Transverse colon (tissue), 4 donors: ENCODE data around the gene OR2M7. TPM values are rescaled to one million over a fixed set of nuclear protein-coding genes. Genes with fewer than 3 reads are reported as not detected.
"Not testable (repeated sequence)": the region's sequence is repeated elsewhere in the genome, so short reads cannot be mapped to it uniquely, and the experiment has no call there.

ENCODE experiments used
- DNase-seq: peaks from one replicate; pipeline ENCODE4 v3.0.0-alpha.2; 2019
- H3K27ac ChIP-seq, 4 donors: fragments of 200-600 bp; sonication (generic); 2 replicates each; pipeline ENCODE4 v1.5.1; 2016 to 2018; ENCODE audit warnings: inconsistent platforms in 4 of 4
- H3K27me3 ChIP-seq: fragments of 200-600 bp; sonication (generic); 2 replicates; pipeline ENCODE4 v1.5.1; 2017; ENCODE audit warnings: inconsistent platforms
- H3K36me3 ChIP-seq, 4 donors: fragments of 200-600 bp; sonication (generic); 2 replicates each; pipeline ENCODE4 v1.5.1; 2017 to 2019; ENCODE audit warnings: inconsistent platforms in 4 of 4
- H3K4me1 ChIP-seq, 4 donors: fragments of 200-600 bp; sonication (generic); 2 replicates each; pipeline ENCODE4 v1.5.1; 2017 to 2020; ENCODE audit warnings: inconsistent platforms in 4 of 4
- H3K4me3 ChIP-seq, 4 donors: fragments of 200-600 bp; sonication (generic); 1 replicate in 1 of 4; 2 replicates in 3 of 4; pipeline versions ENCODE4 v1.5.1 to v1.6.1; 2017 to 2019; ENCODE audit warnings: inconsistent platforms in 4 of 4
- H3K9me3 ChIP-seq, 2 donors: fragments of 200-600 bp; sonication (generic); 2 replicates each; pipeline ENCODE4 v1.5.1; 2017 to 2019; ENCODE audit warnings: inconsistent platforms in 2 of 2
- CTCF ChIP-seq, 5 experiments: fragments of 200-600 bp in 3 of 5; fragments of 450-650 bp in 2 of 5; sonication (generic) in 3 of 5; IDR thresholded peaks; 1 replicate in 2 of 5; 2 replicates in 3 of 5; pipeline ENCODE4 v1.5.1; 2016 to 2017; ENCODE audit warnings: antibody characterized with exemption in 5 of 5, inconsistent platforms in 3 of 5, mild to moderate bottlenecking in 2 of 5, moderate library complexity in 1 of 5
- EP300 ChIP-seq: sonication (generic); formaldehyde crosslinking; IDR thresholded peaks from one replicate; pipeline ENCODE4 v1.6.1; 2017; ENCODE audit warnings: antibody characterized with exemption, low read depth
- POLR2A ChIP-seq: fragments of 450-650 bp; IDR thresholded peaks from one replicate; pipeline ENCODE4 v1.6.1; 2016; ENCODE audit warnings: antibody characterized with exemption, mild to moderate bottlenecking, moderate library complexity
- POLR2AphosphoS5 ChIP-seq, 3 donors: sonication (generic); formaldehyde crosslinking; IDR thresholded peaks; one replicate each; pipeline ENCODE4 v1.6.1; 2016; ENCODE audit warnings: antibody characterized with exemption in 3 of 3
- WGBS, 2 donors: methylation state at CpG; one replicate each; pipeline ENCODE4 v1.1.5; 2018; ENCODE audit warnings: low coverage in 1 of 2; 5-methylcytosine and 5-hydroxymethylcytosine counted together
- in situ Hi-C, 4 donors: fragments of 200-750 bp; cut with MboI; loops; one replicate each; pipeline versions ENCODE4 v1.15.0 to v1.15.1; 2017; ENCODE audit warnings: low sequenced_read_pairs in 3 of 4, low pct_ligation_motif_present in 1 of 4, low pct_unique_long_range_greater_than_20kb in 1 of 4
- intact Hi-C: fragments of 100-400 bp; cut with DNase I; formaldehyde crosslinking; loops from one replicate; pipeline ENCODE4 v1.15.1; 2023; ENCODE audit warnings: low total_unique reads
- total RNA-seq, 4 donors: library from RNA; depleted of rRNA; stranded (reverse); fragments of >200 nt; gene quantifications; one replicate each; pipeline ENCODE4 v1.1.0, GENCODE V29; 2016

Gene OR2M7
- total RNA-seq, 4 donors from 2014 or later: not detected

GRCh38 chr1:248316796-248317195, 7.6 kb downstream of the OR2M7 start:
- Histone ChIP-seq H3K36me3 (no peaks in the 10 kb centered on the region), H3K4me3 (no peak overlapping the region), H3K27ac (no peak overlapping the region), H3K9me3 (no peaks in the 10 kb centered on the region), H3K4me1 (no peaks in the 10 kb centered on the region), H3K27me3 (no peaks in the 10 kb centered on the region)
- 91% methylated on average over 10 of the region's 11 CpGs; no CpG with 5 or more reads in 1 of the 2 donors for WGBS, 2 donors
- DNase-seq: no peak
- TF ChIP-seq POLR2AphosphoS5 (IDR thresholded peaks at IDR 0.05): no peak
- no peak for TF ChIP-seq POLR2A
- no peak for TF ChIP-seq CTCF (IDR thresholded peaks at IDR 0.05)
- TF ChIP-seq EP300: no peak
- intact Hi-C loops (no loop called here), in situ Hi-C loops (no loop called here)

GRCh38 chr1:248306740-248307139, 17.6 kb downstream of the OR2M7 start:
- DNase-seq, H3K27ac ChIP-seq, in situ Hi-C loops: not testable (repeated sequence)

DNA sequence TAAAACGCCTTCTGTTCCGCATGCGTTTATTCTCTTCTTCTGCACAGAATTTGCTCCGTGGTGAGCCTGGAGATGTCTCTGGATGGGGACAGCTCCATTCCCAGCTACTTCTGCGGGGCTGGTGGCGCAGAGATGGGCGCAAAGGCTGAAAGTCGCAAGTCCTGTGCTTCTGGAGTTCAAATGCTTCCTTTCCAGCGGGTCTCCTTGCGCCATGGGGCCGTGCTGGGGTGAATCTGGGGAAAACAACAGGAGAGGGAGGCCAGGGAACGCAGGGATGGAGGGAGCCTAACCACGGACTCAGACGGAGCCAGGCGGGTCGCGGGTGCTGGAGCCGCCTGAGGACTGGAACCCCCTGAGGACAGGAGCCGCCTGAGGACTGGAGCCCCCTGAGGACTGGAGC, 18.3 kb downstream of the OR2M7 start:
- in situ Hi-C loops: no loop called here
- H3K27ac ChIP-seq: no peak overlapping the region
- H3K36me3 ChIP-seq: no peaks in the 10 kb centered on the region
- TF ChIP-seq POLR2AphosphoS5 (IDR thresholded peaks at IDR 0.05): no peak
- no peak for TF ChIP-seq CTCF (IDR thresholded peaks at IDR 0.05)
- TF ChIP-seq EP300: no peak
- no peak for TF ChIP-seq POLR2A
- no peaks in the 10 kb centered on the region for H3K4me1 ChIP-seq
- no peak for DNase-seq
- WGBS, 2 donors: 88 to 89% methylated on average over 7 to 19 of the region's 19 CpGs
- no peaks in the 10 kb centered on the region for H3K9me3 ChIP-seq
- H3K27me3 ChIP-seq: no peaks in the 10 kb centered on the region
- no peak overlapping the region for H3K4me3 ChIP-seq
- intact Hi-C loops: no loop called here

More at GRCh38 chr1:248306740-248307139, 17.6 kb downstream of the OR2M7 start:
- H3K9me3 ChIP-seq, H3K36me3 ChIP-seq, intact Hi-C loops, H3K4me3 ChIP-seq, H3K27me3 ChIP-seq, H3K4me1 ChIP-seq: not testable (repeated sequence)
- WGBS, 2 donors: 56 to 74% methylated on average over 2 to 10 of the region's 15 CpGs

- WGBS, 2 donors: 48 to 68% methylated on average over 3 to 9 of the region's 9 CpGs
These were observed 18.7 kb downstream of the OR2M7 start for GRCh38 chr1:248305672-248306071.

DNA sequence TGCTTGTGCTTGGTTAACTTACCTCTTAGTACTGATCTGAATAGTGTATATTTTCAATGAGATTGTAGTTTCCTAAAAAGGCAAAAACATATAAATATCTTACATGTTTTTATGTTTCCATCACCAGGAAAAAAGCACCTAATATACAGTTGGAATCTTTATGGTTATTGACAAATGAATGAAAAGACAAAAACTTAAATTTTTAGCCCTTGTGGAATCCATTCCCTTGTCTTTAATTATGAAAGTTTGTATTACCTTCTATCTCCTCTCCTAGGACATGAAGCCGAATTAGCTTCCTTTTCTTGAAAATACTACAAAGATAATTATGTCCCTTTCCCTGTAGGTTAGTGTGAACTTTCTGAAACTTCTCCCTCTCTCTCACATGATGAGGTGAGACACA, 21.0 kb downstream of the OR2M7 start, which contains the start of gene OR2T12:
Gene OR2T12 (minus strand): TSS at position 101 of the 400 bp plus-strand sequence. CDS start 7,846 bp downstream, outside the sequence.
- H3K27ac ChIP-seq: no peak within 1 kb of the TSS
- H3K4me3 ChIP-seq: no peak within 1 kb of the TSS
- no peaks in the 10 kb centered on the region for H3K36me3 ChIP-seq
- no peaks in the 10 kb centered on the region for H3K4me1 ChIP-seq
- TF ChIP-seq CTCF (IDR thresholded peaks at IDR 0.05) (no peak), EP300 (no peak), POLR2A (no peak), POLR2AphosphoS5 (IDR thresholded peaks at IDR 0.05) (no peak)
- in situ Hi-C loops (no loop called here), intact Hi-C loops (no loop called here)
- no peak for DNase-seq
- WGBS, 2 donors: 85 to 91% methylated on average over 1 of the region's 1 CpG
- no peaks in the 10 kb centered on the region for H3K27me3 ChIP-seq
- H3K9me3 ChIP-seq: no peaks in the 10 kb centered on the region

More at GRCh38 chr1:248305672-248306071, 18.7 kb downstream of the OR2M7 start:
- in situ Hi-C loops, DNase-seq, H3K27ac ChIP-seq, H3K36me3 ChIP-seq, H3K4me3 ChIP-seq, H3K27me3 ChIP-seq, H3K4me1 ChIP-seq, H3K9me3 ChIP-seq, intact Hi-C loops: not testable (repeated sequence)
